HG02852 (cell line): ENCODE measurements around the gene SPC24.
"Not testable (repeated sequence)": the region's sequence is repeated elsewhere in the genome, so short reads cannot be mapped to it uniquely, and the experiment has no call there.

Experiments
- ATAC-seq: cut with Tn5 transposase; IDR thresholded peaks from one replicate; pipeline ENCODE4 v1.9.1; 2021; ENCODE audit warnings: mild to moderate bottlenecking, moderate library complexity; ENCODE audit not compliant: unreplicated experiment

Gene SPC24

DNA sequence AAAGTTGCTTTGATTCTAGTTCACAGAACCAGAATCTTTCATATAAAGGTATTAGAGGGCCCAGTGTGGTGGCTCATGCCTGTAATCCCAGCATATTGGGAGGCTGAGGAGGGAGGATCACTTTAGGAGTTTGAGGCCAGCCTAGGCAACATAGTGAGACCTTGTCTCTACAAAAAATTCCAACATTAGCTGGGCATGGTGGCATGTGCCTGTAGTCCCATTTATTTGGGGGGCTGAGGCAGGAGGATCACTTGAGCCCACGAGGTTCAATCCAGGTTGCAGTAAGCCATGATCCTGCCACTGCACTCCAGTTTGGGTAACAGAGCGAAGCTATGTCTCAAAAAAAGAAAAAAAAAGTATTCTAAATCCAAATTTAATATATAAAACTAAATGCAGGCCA lies 57.3 kb downstream of the SPC24 start:
- no peak for ATAC-seq

DNA sequence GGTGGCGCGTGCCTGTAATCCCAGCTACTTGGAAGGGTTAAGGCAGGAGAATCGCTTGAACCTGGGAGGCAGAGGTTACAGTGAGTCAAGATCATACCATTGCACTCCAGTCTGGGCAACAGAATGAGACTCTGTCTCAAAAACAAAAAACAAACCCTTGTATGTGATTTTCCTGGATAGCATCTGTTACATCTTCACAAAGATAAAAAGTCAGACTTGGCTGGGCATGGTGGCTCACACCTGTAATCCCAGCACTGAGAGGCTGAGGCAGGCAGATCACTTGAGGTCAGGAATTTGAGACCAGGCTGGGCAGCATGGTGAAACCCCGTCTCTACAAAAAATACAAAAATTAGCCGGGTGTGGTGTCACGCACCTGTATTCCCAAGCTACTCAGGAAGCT lies 58.2 kb downstream of the SPC24 start:
- ATAC-seq = not testable (repeated sequence)

DNA sequence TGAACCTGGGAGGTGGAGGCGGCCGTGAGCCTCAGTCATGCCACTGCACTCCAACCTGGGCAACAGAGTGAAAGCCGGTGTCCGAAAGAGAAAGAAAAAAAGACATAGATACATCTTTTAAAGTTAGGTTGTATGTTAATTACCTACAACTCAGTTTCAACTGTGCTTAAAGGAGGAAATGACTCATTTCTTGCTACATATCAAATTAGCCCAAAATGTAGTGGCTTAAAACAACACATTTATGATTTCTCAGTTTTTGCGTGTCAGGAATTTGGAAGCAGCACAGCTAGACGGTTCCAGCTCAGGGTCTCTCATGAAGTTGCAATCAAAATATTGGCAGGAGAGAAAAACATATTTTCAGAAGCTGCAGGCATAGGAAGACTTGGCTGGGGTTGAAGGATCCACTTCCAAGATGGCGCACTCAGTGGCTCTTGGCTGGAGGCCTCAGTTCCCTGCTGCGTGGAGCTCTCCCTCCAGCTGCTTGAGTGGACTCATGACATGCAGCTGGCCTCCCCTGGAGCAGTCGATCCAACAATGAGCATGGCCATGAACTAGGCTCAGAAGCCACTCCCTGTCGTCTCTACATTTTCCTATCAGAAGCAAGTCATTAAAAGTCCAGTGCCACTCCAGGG lies 59.3 kb downstream of the SPC24 start:
- ATAC-seq = peak; percentile 49
